ENCODE measurements around the gene ELAPOR2. TPM values are rescaled to one million over a fixed set of nuclear protein-coding genes. Genes with fewer than 3 reads are reported as not detected.
A peak's percentile ranks its signal among the peaks of the same experiment; 100 is the strongest.

Gene ELAPOR2
- total RNA-seq, 1 experiment from 2014 or later, result 10.2 TPM

DNA sequence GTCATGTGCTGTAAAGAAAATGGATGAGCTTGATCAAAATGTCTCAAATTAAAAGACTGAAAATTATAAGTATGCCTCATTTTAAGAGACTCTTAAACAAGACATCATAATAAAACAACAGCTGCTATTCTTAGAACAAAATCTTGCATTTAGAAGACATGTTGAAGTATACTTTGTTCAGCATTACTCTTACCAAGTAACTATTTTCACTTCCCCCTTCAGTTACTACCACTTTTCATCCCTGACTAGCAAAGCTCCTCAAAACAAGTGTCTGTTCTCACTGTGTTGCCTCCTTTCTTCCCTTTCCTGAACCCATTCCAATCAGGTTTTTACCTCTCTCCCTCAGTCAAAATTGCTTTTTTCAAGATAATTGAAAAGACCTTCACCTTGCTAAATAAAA, 31.6 kb downstream of the ELAPOR2 start:
- Histone ChIP-seq H4K20me1 (ENCODE audit: low read length) (no peaks in the 10 kb centered on the region), H3K79me2 (ENCODE audit: low read length) (peaks cover 64% of the 10 kb centered on the region), H3K36me3 (ENCODE audit: low read depth, low read length) (no peaks in the 10 kb centered on the region), H3K4me2 (ENCODE audit: low read length) (no peak overlapping the region), H3K4me1 (ENCODE audit: insufficient read depth, low read length) (no peaks in the 10 kb centered on the region), H3K4me3 (ENCODE audit: low read length) (no peak overlapping the region), H3F3A (ENCODE audit: low read length, unreplicated experiment) (no peaks in the 10 kb centered on the region), H3K27me3 (ENCODE audit: low read length) (no peaks in the 10 kb centered on the region), H3K9me2 (replicated peaks; ENCODE audit: low read length) (no peaks in the 10 kb centered on the region), H3K9me3 (ENCODE audit: low read length) (no peaks in the 10 kb centered on the region), H3K9ac (ENCODE audit: low read length) (no peak overlapping the region), H3K27ac (ENCODE audit: low read length) (no peak overlapping the region), H2AFZ (ENCODE audit: low read length) (no peak overlapping the region)
- intact Hi-C loops (cut with micrococcal nuclease), result no loop called here
- DNase-seq (no peak), ATAC-seq (no peak)
- CTCF ChIA-PET, result no interaction called here
- no peak for TF ChIP-seq EZH2phosphoT487 (IDR thresholded peaks at IDR 0.05; ENCODE audit: borderline replicate concordance, low read length)
- TF ChIP-seq, protein P1, sequence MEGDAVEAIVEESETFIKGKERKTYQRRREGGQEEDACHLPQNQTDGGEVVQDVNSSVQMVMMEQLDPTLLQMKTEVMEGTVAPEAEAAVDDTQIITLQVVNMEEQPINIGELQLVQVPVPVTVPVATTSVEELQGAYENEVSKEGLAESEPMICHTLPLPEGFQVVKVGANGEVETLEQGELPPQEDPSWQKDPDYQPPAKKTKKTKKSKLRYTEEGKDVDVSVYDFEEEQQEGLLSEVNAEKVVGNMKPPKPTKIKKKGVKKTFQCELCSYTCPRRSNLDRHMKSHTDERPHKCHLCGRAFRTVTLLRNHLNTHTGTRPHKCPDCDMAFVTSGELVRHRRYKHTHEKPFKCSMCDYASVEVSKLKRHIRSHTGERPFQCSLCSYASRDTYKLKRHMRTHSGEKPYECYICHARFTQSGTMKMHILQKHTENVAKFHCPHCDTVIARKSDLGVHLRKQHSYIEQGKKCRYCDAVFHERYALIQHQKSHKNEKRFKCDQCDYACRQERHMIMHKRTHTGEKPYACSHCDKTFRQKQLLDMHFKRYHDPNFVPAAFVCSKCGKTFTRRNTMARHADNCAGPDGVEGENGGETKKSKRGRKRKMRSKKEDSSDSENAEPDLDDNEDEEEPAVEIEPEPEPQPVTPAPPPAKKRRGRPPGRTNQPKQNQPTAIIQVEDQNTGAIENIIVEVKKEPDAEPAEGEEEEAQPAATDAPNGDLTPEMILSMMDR (conservative IDR thresholded peaks at IDR 0.05; ENCODE audit: low read depth, low read length), result no peak
- TF ChIP-seq EZH2 (IDR thresholded peaks at IDR 0.05; ENCODE audit: low read length, unreplicated experiment), result no peak
- POLR2A ChIA-PET (ENCODE audit: unreplicated experiment), result interaction anchor here (0.7 kb wide), 1 partner anchor 1878 kb away, joined by 5 read pairs; no protein-coding TSS in a partner anchor
- BruUV-seq (replicated peaks), result no TSS peak

DNA sequence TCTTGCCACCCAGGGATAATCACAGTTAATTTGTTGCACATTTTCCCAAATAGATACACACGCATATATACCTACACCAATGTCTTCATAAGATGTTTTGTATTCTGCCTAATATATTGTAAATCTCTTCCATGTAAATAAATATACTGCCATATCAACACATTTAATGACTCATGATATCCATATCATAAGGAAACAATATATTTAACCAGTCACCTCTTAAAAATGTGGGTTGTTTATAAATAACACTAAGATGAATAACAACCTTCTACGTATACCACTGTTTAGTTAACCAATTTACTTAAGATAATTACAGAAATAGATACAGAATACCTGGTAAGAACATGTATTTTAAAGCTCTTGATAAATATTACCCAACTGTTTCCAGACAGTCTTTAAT, 38.2 kb downstream of the ELAPOR2 start:
- H3K4me2 ChIP-seq (ENCODE audit: low read length), result no peak overlapping the region
- H3K9me2 ChIP-seq (replicated peaks; ENCODE audit: low read length), result no peaks in the 10 kb centered on the region
- TF ChIP-seq EZH2phosphoT487 (IDR thresholded peaks at IDR 0.05; ENCODE audit: borderline replicate concordance, low read length) (no peak), EZH2 (IDR thresholded peaks at IDR 0.05; ENCODE audit: low read length, unreplicated experiment) (no peak)
- TF ChIP-seq, protein P1 (conservative IDR thresholded peaks at IDR 0.05; ENCODE audit: low read depth, low read length), result no peak
- CTCF ChIA-PET, result no interaction called here
- DNase-seq (peak; percentile 32), ATAC-seq (peak; percentile 57)
- no peak overlapping the region for H3K9ac ChIP-seq (ENCODE audit: low read length)
- BruUV-seq (replicated peaks), result no TSS peak
- intact Hi-C loops (cut with micrococcal nuclease), result no loop called here
- peaks cover 9% of the 10 kb centered on the region for H4K20me1 ChIP-seq (ENCODE audit: low read length)
- H3K36me3 ChIP-seq (ENCODE audit: low read depth, low read length), result no peaks in the 10 kb centered on the region
- H2AFZ ChIP-seq (ENCODE audit: low read length), result no peak overlapping the region
- H3K4me3 ChIP-seq (ENCODE audit: low read length), result no peak overlapping the region
- H3K4me1 ChIP-seq (ENCODE audit: insufficient read depth, low read length), result peaks cover 12% of the 10 kb centered on the region
- no peaks in the 10 kb centered on the region for H3F3A ChIP-seq (ENCODE audit: low read length, unreplicated experiment)
- H3K79me2 ChIP-seq (ENCODE audit: low read length), result peaks cover 31% of the 10 kb centered on the region
- H3K27ac ChIP-seq (ENCODE audit: low read length), result no peak overlapping the region
- no peaks in the 10 kb centered on the region for H3K27me3 ChIP-seq (ENCODE audit: low read length)
- POLR2A ChIA-PET (ENCODE audit: unreplicated experiment), result no interaction called here
- H3K9me3 ChIP-seq (ENCODE audit: low read length), result no peaks in the 10 kb centered on the region

DNA sequence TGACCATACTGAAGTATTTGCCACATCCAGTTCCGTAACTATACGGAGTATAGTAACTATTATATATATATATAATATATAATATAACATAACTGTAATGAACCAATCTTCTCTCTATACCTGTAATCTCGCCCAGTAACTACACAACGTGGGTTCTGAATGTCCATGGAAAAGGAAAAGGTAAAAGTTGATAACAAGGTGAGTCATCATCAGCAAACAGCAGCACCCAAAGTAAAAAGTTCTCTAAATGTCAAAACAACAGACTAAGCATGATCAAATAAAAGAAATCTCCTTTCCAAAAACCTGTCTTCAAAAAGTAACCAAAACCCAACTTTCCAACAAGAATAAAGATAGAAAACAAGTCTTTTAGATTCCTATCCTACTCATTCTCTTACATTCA, 42.8 kb downstream of the ELAPOR2 start:
- TF ChIP-seq EZH2 (IDR thresholded peaks at IDR 0.05; ENCODE audit: low read length, unreplicated experiment) (no peak), EZH2phosphoT487 (IDR thresholded peaks at IDR 0.05; ENCODE audit: borderline replicate concordance, low read length) (no peak)
- TF ChIP-seq, protein P1 (conservative IDR thresholded peaks at IDR 0.05; ENCODE audit: low read depth, low read length), result no peak
- ATAC-seq (peak; percentile 84), DNase-seq (peak; percentile 44)
- Histone ChIP-seq H3K4me2 (ENCODE audit: low read length) (peak overlapping the region; percentile 19), H3K36me3 (ENCODE audit: low read depth, low read length) (no peaks in the 10 kb centered on the region), H3K79me2 (ENCODE audit: low read length) (peaks cover 27% of the 10 kb centered on the region), H4K20me1 (ENCODE audit: low read length) (peaks cover 7% of the 10 kb centered on the region), H3K4me1 (ENCODE audit: insufficient read depth, low read length) (peaks cover 10% of the 10 kb centered on the region), H3K27me3 (ENCODE audit: low read length) (no peaks in the 10 kb centered on the region), H3K9me3 (ENCODE audit: low read length) (no peaks in the 10 kb centered on the region), H3K9me2 (replicated peaks; ENCODE audit: low read length) (no peaks in the 10 kb centered on the region), H3K9ac (ENCODE audit: low read length) (no peak overlapping the region), H2AFZ (ENCODE audit: low read length) (no peak overlapping the region), H3F3A (ENCODE audit: low read length, unreplicated experiment) (no peaks in the 10 kb centered on the region), H3K27ac (ENCODE audit: low read length) (no peak overlapping the region), H3K4me3 (ENCODE audit: low read length) (no peak overlapping the region)
- ChIA-PET CTCF (no interaction called here), POLR2A (ENCODE audit: unreplicated experiment) (no interaction called here)
- no TSS peak for BruUV-seq (replicated peaks)
- intact Hi-C loops (cut with micrococcal nuclease), result no loop called here

Measured in PC-3 (cell line).